ENCODE data around the gene KAZN.

- TF ChIP-seq GATA3 (IDR thresholded peaks at IDR 0.05; ENCODE audit: low read depth, low read length) (no peak), GATA2 (IDR thresholded peaks at IDR 0.05; ENCODE audit: low read depth, low read length) (no peak)
These were observed 562.1 kb downstream of the KAZN start for GRCh38 chr1:15160626-15161025.

Data from SH-SY5Y (cell line).